HCT116 (cell line): ENCODE measurements around the gene GTF2H4. TPM values are rescaled to one million over a fixed set of nuclear protein-coding genes. Genes with fewer than 3 reads are reported as not detected.
A peak's percentile ranks its signal among the peaks of the same experiment; 100 is the strongest.

Experiments used
- ATAC-seq: fragments of 200-7000 bp; cut with Tn5 transposase; 2 replicates; pipeline ENCODE4 v1.9.1; 2020; ENCODE audit warnings: mild to moderate bottlenecking, moderate library complexity
- BruUV-seq: library from RNA; stranded (reverse); fragments of 400-500 nt; replicated peaks from 2 replicates; lab custom pipeline; 2021; lab: Mats Ljungman, UMichigan
- CTCF ChIA-PET: fragments of 300-600 bp; sonication (Branson Sonifier 250); formaldehyde crosslinking; loops from one replicate; lab custom pipeline; 2021; ENCODE audit warnings: antibody characterized with exemption; lab: Charles Lee
- POLR2A ChIA-PET: fragments of 300-600, 350-600 bp; sonication (Branson Sonifier 250); formaldehyde crosslinking; loops from one replicate; lab custom pipeline; 2021; ENCODE audit warnings: antibody characterized with exemption; lab: Charles Lee
- RAD21 ChIA-PET, 2 experiments: fragments of 300-600 bp; sonication (Branson Sonifier 250); formaldehyde crosslinking; loops; one replicate each; lab custom pipeline; 2023; ENCODE audit warnings: low total read pairs in 2 of 2; ENCODE audit not compliant: uncharacterized antibody in 2 of 2, unreplicated experiment in 2 of 2, low non-redundant PET in 1 of 2; lab: Charles Lee
- DNase-seq: peaks from one replicate; pipeline ENCODE4 v3.0.0-alpha.2; 2010; ENCODE audit warnings: low read depth, low spot score
- H2AFZ ChIP-seq: fragments of 200-600 bp; shearing (Covaris generic), sonication (generic); 2 replicates; pipeline ENCODE4 v1.6.1; 2017; ENCODE audit warnings: low read depth, mixed run types, mixed read lengths, antibody characterized with exemption, low read length; ENCODE audit not compliant: poor library complexity, severe bottlenecking
- H3K27ac ChIP-seq: 2 replicates; pipeline ENCODE4 v1.5.1; 2012; ENCODE audit warnings: low read depth, low read length
- H3K27me3 ChIP-seq: fragments of 200-600 bp; sonication (generic); 2 replicates; pipeline ENCODE4 v1.6.1; 2016; ENCODE audit warnings: mixed run types, low read length, mixed read lengths; ENCODE audit not compliant: insufficient read depth
- H3K36me3 ChIP-seq, 2 experiments: fragments of 200-500 bp in 1 of 2; fragments of 200-600 bp in 1 of 2; sonication (Bioruptor generic) in 1 of 2; sonication (generic) in 1 of 2; 2 replicates each; pipeline versions ENCODE4 v1.5.1 to v1.6.1; 2014 to 2016; ENCODE audit warnings: low read length in 2 of 2, inconsistent platforms in 1 of 2, mixed read lengths in 1 of 2, mixed run types in 1 of 2; ENCODE audit not compliant: insufficient read depth in 2 of 2, control insufficient read depth in 1 of 2
- H3K4me1 ChIP-seq, 2 experiments: fragments of 200-600 bp in 1 of 2; sonication (generic) in 1 of 2; 2 replicates each; pipeline versions ENCODE4 v1.5.1 to v1.6.1; 2012 to 2017; ENCODE audit warnings: low read length in 2 of 2, inconsistent platforms in 1 of 2, mild to moderate bottlenecking in 1 of 2, mixed read lengths in 1 of 2, mixed run types in 1 of 2, moderate library complexity in 1 of 2; ENCODE audit not compliant: insufficient read depth in 2 of 2, control insufficient read depth in 1 of 2
- H3K4me2 ChIP-seq: fragments of 200-600 bp; sonication (generic); 2 replicates; pipeline ENCODE4 v1.6.1; 2017; ENCODE audit warnings: mixed run types, low read length, mixed read lengths
- H3K4me3 ChIP-seq, 2 experiments: fragments of 200-600 bp in 1 of 2; sonication (generic) in 1 of 2; replicated peaks in 1 of 2; 2 replicates each; pipeline ENCODE4 v1.5.1; 2011 to 2016; ENCODE audit warnings: low read length in 2 of 2, control low read depth in 1 of 2, low read depth in 1 of 2, mild to moderate bottlenecking in 1 of 2, mixed read lengths in 1 of 2, mixed run types in 1 of 2
- H3K79me2 ChIP-seq: fragments of 200-600 bp; sonication (generic); 2 replicates; pipeline ENCODE4 v1.6.1; 2017; ENCODE audit warnings: mild to moderate bottlenecking, mixed run types, low read length, moderate library complexity, mixed read lengths; ENCODE audit not compliant: insufficient read depth
- H3K9ac ChIP-seq: fragments of 200-600 bp; sonication (generic); 2 replicates; pipeline ENCODE4 v1.6.1; 2016; ENCODE audit warnings: low read length, mixed read lengths
- H3K9me2 ChIP-seq: fragments of 200-600 bp; sonication (generic), shearing (Covaris generic); 2 replicates; pipeline ENCODE4 v1.6.1; 2017; ENCODE audit warnings: mixed run types, mild to moderate bottlenecking, moderate library complexity; ENCODE audit not compliant: insufficient read depth
- H3K9me3 ChIP-seq, 2 experiments: fragments of 200-500 bp in 1 of 2; fragments of 200-600 bp in 1 of 2; sonication (Bioruptor generic) in 1 of 2; sonication (generic) in 1 of 2; 2 replicates each; pipeline ENCODE4 v1.6.1; 2014 to 2017; ENCODE audit warnings: low read length in 2 of 2, mixed read lengths in 2 of 2, inconsistent platforms in 1 of 2, low read depth in 1 of 2, mild to moderate bottlenecking in 1 of 2, mixed run types in 1 of 2, moderate library complexity in 1 of 2; ENCODE audit not compliant: control insufficient read depth in 1 of 2, insufficient read depth in 1 of 2
- H4K20me1 ChIP-seq: fragments of 200-600 bp; sonication (generic), shearing (Covaris generic); 2 replicates; pipeline ENCODE4 v1.6.1; 2017; ENCODE audit warnings: mixed run types, mild to moderate bottlenecking, moderate library complexity; ENCODE audit not compliant: insufficient read depth
- CBX3 ChIP-seq: IDR thresholded peaks from 2 replicates; pipeline ENCODE4 v1.6.1; 2012; ENCODE audit warnings: low read depth
- POLR2A ChIP-seq: IDR thresholded peaks from 2 replicates; pipeline ENCODE4 v1.7.0; 2011; ENCODE audit warnings: borderline replicate concordance; ENCODE audit not compliant: insufficient read depth, insufficient read length; ENCODE audit errors: extremely low read depth
- RAD21 ChIP-seq: IDR thresholded peaks from 2 replicates; pipeline ENCODE4 v1.6.1; 2012; ENCODE audit warnings: low read depth, mild to moderate bottlenecking
- SP1 ChIP-seq: IDR thresholded peaks from 2 replicates; pipeline ENCODE4 v1.6.1; 2012; ENCODE audit warnings: low read depth
- YY1 ChIP-seq: IDR thresholded peaks from 2 replicates; pipeline ENCODE4 v1.6.1; 2011; ENCODE audit warnings: low read length, low read depth, moderate library complexity, mild to moderate bottlenecking; ENCODE audit not compliant: insufficient replicate concordance; ENCODE audit errors: extremely low read depth
- ZFX ChIP-seq: fragments of 450-650 bp; IDR thresholded peaks from 2 replicates; pipeline ENCODE4 v1.6.1; 2017
- ZNF274 ChIP-seq: fragments of 200-500 bp; sonication (Bioruptor generic); IDR thresholded peaks from 2 replicates; pipeline ENCODE4 v1.6.1; 2014; ENCODE audit warnings: mild to moderate bottlenecking, low read depth, low read length, inconsistent platforms
- intact Hi-C: fragments of 100-400 bp; cut with micrococcal nuclease; formaldehyde crosslinking; loops from 2 replicates; pipeline ENCODE4 v1.10.0; 2022
- total RNA-seq: library from RNA; stranded (reverse); gene quantifications from one replicate; pipeline ENCODE4 v1.2.1, GENCODE V29; 2021; ENCODE audit not compliant: unreplicated experiment
- TF ChIP-seq, protein P1 (sequence below): IDR thresholded peaks from 2 replicates; pipeline ENCODE4 v1.6.1; 2011; ENCODE audit warnings: mild to moderate bottlenecking, low read length, moderate library complexity; ENCODE audit not compliant: insufficient replicate concordance; ENCODE audit errors: extremely low read depth

GTF2H4 gene
- total RNA-seq, 1 experiment from 2014 or later, result 59.7 TPM

DNA sequence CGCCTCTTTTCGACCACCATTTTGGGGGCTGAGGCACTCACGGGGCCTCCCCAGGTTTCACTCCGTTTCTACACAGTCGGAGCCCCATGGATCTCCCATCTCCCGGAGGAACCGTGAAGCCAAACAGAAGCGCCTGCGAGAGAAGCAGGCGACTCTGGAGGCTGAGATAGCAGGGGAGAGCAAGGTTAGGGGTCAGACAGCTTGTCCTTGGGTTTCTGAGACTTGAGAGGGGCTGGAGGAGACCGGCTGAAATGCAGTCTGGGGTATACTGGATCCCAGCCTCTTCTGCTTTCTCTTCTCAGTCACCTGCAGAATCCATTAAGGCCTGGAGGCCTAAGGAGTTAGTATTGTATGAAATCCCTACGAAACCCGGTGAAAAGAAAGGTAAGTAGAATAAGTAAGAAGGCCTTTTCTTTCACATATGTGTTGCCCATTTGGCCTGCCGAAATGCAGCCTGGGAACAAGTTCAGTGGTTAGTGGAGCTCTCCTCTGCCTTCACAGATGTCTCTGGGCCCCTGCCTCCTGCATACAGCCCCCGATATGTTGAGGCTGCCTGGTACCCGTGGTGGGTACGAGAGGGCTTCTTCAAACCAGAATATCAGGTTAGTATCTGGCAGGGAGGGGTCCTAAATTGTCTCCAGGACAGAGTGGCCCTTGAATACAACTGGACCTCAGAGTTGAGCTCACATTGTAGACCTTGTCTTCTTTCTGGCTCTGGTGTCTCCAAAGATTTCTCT lies 7.0 kb downstream of the GTF2H4 start:
- intact Hi-C loops, result loop anchor here (1.0 to 2.0 kb wide), 6 partner anchors 87 to 278 kb away; no protein-coding TSS in a partner anchor
- Histone ChIP-seq H4K20me1 (no peaks in the 10 kb centered on the region), H3K79me2 (no peaks in the 10 kb centered on the region; the same call in 1 of the 2 replicates), H3K4me2 (peak overlapping the region; percentile 87)
- TF ChIP-seq, protein P1, sequence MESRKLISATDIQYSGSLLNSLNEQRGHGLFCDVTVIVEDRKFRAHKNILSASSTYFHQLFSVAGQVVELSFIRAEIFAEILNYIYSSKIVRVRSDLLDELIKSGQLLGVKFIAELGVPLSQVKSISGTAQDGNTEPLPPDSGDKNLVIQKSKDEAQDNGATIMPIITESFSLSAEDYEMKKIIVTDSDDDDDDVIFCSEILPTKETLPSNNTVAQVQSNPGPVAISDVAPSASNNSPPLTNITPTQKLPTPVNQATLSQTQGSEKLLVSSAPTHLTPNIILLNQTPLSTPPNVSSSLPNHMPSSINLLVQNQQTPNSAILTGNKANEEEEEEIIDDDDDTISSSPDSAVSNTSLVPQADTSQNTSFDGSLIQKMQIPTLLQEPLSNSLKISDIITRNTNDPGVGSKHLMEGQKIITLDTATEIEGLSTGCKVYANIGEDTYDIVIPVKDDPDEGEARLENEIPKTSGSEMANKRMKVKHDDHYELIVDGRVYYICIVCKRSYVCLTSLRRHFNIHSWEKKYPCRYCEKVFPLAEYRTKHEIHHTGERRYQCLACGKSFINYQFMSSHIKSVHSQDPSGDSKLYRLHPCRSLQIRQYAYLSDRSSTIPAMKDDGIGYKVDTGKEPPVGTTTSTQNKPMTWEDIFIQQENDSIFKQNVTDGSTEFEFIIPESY, result no peak
- no peak for TF ChIP-seq ZNF274
- TF ChIP-seq CBX3, result no peak
- no peak for TF ChIP-seq YY1
- TF ChIP-seq SP1, result no peak
- TF ChIP-seq POLR2A, result peak; percentile 2
- no peak for TF ChIP-seq RAD21
- no peak for TF ChIP-seq ZFX
- TF ChIP-seq, all 23 proteins: peak for 1
- ChIA-PET CTCF (interaction anchor here (0.7 to 5.0 kb wide), 16 partner anchors 8 to 200 kb away, joined by 3 to 66 read pairs (median 6); partner anchors contain the start of genes PSORS1C1 and SFTA2), RAD21 (interaction anchor here (1.0 to 1.2 kb wide), 6 partner anchors 28 to 172 kb away, joined by 3 to 8 read pairs (median 4); no protein-coding TSS in a partner anchor), POLR2A (no interaction called here)
- Histone ChIP-seq H3K27me3 (no peaks in the 10 kb centered on the region), H3K27ac (peak overlapping the region; percentile 71), H3K9ac (peak overlapping the region; percentile 83), H3K9me2 (no peaks in the 10 kb centered on the region), H3K4me3 (peak overlapping the region; percentile 58 to 72), H2AFZ (no peak overlapping the region), H3K4me1 (peaks cover 9 to 25% of the 10 kb centered on the region in 2 experiments; a peak in 3 of 4 replicates), H3K9me3 (no peaks in the 10 kb centered on the region), H3K36me3 (peaks cover 14 to 34% of the 10 kb centered on the region in 2 experiments; a peak in 3 of 4 replicates)
- BruUV-seq, result no TSS peak
- ATAC-seq (no peak), DNase-seq (no peak)
